DMS79 treated with DMSO at 0.1 percent for 48 hours (cell line): ENCODE results near the gene CGB1.
"Not testable (repeated sequence)": the region's sequence is repeated elsewhere in the genome, so short reads cannot be mapped to it uniquely, and the experiment has no call there.

ENCODE experiments used
- DNase-seq: peaks from one replicate; lab custom pipeline; 2025; lab: John Stamatoyannopoulos, UW

The CGB1 gene

DNA sequence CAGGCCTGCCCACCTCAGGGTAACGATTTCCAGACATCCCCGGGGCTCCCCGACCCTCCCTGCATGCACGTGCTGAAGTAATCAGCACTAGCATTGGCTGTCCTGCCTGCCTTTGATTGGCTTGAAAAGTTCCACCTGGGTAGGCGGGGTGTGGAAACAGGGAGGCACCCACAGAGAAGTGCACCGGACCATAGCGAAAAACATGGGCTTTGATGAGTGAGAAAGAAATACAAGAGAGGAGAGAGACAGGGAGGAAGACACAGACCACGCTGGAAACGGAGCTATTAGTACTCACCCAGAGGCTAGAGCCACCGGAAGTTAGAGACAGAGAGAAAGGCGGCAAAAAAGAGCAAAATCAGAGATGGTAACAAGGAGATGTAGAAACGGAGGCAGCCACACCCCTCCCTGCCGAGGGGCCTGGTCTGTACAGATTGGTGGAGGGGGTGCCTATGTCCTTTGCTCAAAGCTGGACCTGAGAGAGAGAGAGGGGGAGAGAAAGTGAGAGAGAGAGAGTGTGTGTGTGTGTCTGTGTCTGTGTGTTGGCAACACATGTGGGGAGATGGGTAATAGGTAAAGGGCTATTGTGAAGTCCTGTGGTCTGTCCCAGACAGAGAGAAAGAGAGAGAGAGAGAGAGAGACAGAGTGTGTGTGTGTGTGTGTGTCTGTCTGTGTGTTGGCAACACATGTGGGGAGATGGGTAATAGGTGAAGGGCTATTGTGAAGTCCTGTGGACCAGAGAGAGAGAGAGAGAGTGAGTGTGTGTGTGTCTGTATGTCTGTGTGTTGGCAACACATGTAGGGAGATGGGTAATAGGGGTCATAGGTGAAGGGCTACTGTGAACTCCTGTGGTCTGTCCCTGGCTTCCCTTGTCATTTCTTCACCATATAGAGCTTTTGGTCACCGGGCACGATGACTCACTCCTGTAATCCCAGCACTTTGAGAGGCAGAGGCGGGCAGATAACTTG is 15.5 kb downstream of the CGB1 start:
- no peak for DNase-seq

GRCh38 chr19:49020342-49020741 is 16.4 kb downstream of the CGB1 start:
- DNase-seq = no peak

DNA sequence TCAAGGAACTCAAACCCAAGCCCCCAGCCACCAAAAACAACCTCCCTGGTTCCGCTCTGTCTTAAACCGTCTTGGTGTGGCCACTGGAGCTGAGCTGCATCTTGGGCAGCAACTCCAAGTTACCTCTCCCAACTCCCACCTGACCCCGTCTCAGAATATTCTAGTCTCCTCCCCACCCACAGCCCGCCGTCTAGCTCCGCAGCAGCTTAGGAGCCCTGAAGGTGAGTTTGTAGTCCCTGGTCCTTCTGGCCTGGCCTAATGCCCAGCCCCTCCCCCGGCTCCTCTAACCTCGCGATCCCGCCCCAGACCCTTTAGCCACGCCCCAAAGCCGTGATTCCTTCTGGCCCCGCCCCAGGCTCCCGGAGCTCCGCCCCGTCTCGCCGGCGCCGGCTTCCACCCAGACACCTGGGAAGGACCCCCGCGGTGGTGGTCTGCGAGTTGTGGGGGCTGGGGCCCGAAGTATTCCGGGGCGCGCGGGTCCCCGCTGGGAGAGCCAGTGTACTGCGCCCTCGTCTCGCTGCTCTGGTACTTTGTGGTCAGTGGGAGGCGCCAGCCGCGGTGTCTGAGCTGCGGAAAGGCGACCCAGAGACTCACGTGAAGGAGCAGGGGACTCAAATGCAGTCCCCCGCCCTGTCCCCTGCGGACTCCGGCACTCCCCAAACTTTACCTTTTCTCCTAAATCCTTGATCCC is 17.3 kb downstream of the CGB1 start:
- no peak for DNase-seq

GRCh38 chr19:49018388-49019241 is 18.1 kb downstream of the CGB1 start:
- DNase-seq = not testable (repeated sequence)

- DNase-seq = peak; percentile 13
These were observed 18.9 kb downstream of the CGB1 start for GRCh38 chr19:49017666-49018351.

- no peak for DNase-seq
These were observed 19.5 kb downstream of the CGB1 start, which contains the start of gene LHB for GRCh38 chr19:49017041-49017665. Gene LHB (minus strand): TSS chr19:49017091. CDS start chr19:49017081, 10 bp downstream.

GRCh38 chr19:49016067-49016839 is 20.4 kb downstream of the CGB1 start:
- DNase-seq = no peak

DNA sequence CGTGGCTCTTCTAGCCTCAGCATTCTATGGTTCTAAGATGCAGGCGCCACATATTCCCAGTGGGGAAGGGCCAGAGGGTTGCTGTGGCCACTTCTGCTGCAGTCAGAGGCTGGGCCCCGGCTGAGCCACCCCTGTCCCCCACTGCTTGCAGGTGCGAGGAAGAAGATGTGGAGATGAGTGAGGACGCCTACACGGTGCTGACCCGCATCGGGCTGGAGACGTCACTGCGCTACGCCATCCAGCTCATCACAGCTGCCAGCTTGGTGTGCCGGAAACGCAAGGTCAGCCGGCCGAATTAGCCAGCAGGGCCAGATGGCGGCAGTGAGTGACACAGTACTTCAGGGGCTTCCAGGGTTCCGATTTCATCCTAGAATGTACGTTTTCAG is 21.8 kb downstream of the CGB1 start:
- DNase-seq = no peak

DNA sequence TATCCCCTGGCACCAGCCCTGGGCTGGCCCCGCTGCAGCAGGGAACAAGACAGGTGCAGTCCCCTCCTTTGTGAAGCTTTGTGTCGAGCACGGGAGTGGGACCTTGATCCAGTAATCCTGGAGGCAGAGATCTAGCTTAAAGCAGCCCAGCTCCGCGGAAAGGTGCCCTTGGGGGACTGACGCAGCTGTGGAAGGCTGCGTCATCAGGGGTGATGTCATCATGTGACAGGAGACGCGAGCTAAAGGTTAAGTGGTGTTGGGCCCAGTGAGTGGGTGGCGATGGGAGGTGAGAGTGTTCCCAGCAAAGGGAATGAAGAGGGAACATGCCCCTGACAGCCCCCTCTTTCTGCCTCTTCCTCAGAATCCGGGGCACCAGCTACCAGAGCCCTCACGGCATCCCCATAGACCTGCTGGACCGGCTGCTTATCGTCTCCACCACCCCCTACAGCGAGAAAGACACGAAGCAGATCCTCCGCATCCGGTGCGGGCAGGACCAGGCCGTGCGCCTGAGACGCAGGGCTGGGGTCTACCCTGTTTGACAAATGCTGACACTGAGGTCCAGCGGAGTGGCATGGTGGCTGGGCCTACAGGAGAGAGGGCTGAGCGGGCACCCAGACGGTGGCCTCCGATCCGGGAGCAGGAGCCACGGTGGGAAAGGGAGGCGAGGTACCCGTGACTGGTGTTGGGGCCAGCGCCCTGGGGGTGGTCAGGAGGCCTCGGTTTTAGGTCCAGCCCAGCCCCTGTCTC is 22.4 kb downstream of the CGB1 start:
- DNase-seq = no peak

- DNase-seq = no peak
These were observed 25.5 kb downstream of the CGB1 start for GRCh38 chr19:49011194-49011593.

- no peak for DNase-seq
These were observed 26.2 kb downstream of the CGB1 start for GRCh38 chr19:49010453-49010852.

DNA sequence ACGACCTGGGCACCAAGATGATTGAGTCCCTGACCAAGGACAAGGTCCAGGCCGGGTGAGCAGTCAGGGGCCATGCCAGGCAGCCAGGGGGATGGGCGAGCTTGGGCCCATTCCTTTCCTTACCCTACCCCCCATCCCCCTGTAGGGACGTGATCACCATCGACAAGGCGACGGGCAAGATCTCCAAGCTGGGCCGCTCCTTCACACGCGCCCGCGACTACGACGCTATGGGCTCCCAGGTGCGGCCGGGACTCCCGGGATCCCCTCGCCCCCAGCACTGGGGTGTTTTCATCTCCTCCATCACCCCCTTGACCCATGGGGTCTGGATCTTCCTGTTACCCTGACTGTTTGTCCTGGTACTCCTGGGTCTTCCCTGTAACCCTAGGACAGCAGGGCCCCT is 26.9 kb downstream of the CGB1 start:
- DNase-seq = no peak

- DNase-seq = no peak
These were observed 29.8 kb downstream of the CGB1 start for GRCh38 chr19:49006905-49007304.

DNA sequence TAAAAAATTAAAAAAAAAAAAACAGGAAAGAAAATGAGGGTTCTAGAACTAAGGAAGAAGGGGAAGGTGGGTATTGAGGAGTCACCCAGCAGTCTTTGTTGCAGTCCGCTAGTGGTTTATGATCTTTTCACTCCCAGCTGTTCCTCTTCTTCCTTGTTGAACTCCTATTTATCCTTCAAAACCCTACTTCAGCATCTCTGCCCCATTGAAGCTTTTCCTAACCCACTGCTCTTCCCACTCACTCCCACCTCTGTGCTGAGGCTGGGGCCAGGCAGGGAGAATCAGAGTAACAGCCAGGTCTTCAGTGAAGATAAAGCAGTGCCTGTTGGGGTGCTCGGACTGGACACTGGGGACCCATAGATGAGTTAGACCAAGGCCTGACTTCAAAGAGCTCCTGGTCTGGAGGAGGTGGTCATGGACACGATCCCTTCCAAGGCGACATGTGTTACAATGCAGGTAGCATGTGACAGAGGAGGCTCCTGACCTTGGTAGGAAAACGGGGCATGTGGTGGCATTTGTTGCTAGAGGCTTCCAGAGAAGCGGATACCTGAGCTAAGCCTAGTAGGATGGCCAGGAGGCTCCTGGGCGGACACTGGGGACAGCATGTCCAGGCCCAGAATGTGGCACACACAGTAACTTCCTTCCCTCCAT is 31.6 kb downstream of the CGB1 start:
- DNase-seq = no peak

DNA sequence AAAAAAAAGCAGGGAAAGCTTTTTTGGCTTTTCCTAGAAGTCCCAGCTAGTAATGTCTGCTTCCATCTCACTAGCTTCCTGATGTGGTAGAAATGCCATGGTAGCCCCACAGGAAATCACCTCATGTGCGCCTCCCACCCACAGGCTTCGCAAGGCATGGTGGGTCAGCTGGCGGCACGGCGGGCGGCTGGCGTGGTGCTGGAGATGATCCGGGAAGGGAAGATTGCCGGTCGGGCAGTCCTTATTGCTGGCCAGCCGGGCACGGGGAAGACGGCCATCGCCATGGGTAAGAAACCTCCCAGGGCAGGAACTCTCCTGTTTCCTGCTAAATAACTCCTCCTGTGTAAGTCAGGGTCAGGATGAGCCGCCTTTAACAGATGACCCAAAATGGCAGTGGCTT is 32.6 kb downstream of the CGB1 start:
- DNase-seq = no peak

DNA sequence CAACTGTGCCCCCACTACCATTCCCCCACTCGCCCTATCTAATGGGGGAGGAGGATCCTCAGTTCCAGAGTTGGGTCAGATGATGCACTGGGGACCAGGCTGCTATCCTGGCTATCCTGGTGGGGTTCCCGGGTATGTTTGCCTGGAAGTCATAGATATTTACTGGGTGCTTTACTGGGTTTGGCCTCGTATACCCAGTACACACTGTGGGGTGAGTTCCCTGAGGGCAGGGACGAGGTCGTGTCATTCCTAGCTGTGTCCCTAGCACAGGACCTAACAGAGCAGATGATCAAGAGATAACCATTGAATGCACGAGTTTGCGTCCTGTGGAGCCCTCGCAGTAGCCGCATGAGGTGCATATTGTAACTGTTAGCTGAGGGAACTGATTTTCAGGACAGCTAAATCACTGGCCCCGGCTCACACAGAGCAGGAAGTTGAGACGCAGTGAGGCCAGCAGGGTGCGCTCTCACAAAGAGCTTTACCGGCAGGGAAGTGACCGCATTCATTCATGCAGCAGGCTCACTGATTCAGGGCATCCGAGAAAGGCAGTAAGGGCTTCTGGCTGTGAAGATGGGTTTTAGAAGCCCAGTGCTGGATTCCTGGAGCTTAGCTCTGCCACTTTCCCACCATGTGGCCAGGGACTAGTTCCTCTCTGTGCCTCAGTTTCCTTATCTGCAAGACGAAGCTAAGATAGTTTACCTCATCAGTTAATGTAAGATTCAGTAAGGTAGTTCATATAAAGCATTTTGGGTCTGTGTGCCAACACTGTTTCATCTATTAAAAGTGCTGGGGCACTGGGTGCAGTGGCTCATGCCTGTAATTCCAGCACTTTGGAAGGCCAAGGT is 37.0 kb downstream of the CGB1 start:
- DNase-seq = no peak

GRCh38 chr19:48997972-48998371 is 38.7 kb downstream of the CGB1 start:
- DNase-seq = no peak

DNA sequence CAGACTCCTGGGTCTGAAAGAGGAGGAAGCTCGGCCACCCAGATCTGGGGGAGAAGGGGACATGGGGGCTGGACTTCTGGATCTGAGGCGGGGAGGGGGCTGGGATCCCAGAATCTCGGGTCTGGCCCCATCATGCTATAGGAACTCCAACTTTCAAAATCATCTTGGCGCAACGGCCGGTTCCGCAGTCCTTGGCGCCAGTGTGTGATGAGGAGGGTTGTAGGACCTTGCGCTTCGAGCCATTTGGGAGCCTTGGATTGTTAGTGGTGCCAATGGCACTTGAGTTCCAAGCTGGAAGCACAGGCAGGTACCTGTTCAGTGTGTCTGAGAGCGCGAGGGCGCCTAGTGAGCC is 42.7 kb downstream of the CGB1 start:
- DNase-seq = no peak
